Gastrocnemius medialis (tissue), 4 donors: ENCODE results near the gene SFXN5.

Experiments used
- POLR2A ChIP-seq, 2 donors: fragments of 450-650 bp; IDR thresholded peaks; one replicate each; pipeline ENCODE4 v1.6.1; 2017; ENCODE audit warnings: antibody characterized with exemption in 2 of 2, mild to moderate bottlenecking in 2 of 2, moderate library complexity in 2 of 2
- TF ChIP-seq, protein P1 (sequence below), 5 experiments: fragments of 450-650 bp in 3 of 5; fragments of 200-600 bp in 2 of 5; sonication (generic) in 2 of 5; IDR thresholded peaks in 4 of 5; conservative IDR thresholded peaks in 1 of 5; 1 replicate in 4 of 5; 2 replicates in 1 of 5; pipeline ENCODE4 v1.5.1; 2016 to 2019; ENCODE audit warnings: antibody characterized with exemption in 5 of 5, mild to moderate bottlenecking in 3 of 5, moderate library complexity in 3 of 5

DNA sequence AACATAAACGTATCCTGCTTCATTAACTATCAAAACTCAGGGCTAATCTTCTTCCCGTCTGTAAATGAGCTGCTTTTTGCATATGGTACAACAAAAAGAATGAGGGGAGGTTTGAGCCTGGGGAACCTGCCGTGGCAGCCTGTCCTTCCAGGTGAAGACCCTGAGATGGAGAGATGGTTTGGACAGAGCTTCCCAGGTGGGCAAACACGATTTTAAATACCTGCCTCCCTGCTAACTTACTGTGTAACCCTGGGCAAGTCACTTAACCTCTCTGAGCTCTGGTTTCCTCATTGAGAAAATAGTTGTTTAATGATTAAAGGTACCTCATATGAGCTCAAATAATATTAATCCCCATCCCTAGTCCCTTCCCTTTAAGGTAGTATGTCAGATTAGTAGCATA lies 145.1 kb downstream of the SFXN5 start:
- TF ChIP-seq, protein P1, sequence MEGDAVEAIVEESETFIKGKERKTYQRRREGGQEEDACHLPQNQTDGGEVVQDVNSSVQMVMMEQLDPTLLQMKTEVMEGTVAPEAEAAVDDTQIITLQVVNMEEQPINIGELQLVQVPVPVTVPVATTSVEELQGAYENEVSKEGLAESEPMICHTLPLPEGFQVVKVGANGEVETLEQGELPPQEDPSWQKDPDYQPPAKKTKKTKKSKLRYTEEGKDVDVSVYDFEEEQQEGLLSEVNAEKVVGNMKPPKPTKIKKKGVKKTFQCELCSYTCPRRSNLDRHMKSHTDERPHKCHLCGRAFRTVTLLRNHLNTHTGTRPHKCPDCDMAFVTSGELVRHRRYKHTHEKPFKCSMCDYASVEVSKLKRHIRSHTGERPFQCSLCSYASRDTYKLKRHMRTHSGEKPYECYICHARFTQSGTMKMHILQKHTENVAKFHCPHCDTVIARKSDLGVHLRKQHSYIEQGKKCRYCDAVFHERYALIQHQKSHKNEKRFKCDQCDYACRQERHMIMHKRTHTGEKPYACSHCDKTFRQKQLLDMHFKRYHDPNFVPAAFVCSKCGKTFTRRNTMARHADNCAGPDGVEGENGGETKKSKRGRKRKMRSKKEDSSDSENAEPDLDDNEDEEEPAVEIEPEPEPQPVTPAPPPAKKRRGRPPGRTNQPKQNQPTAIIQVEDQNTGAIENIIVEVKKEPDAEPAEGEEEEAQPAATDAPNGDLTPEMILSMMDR (IDR thresholded peaks at IDR 0.05 in 4 of 5, conservative IDR thresholded peaks at IDR 0.05 in 1 of 5): no peak
- TF ChIP-seq POLR2A (IDR thresholded peaks at IDR 0.05): no peak
